ENCODE results near the gene CERK. TPM values are rescaled to one million over a fixed set of nuclear protein-coding genes. Genes with fewer than 3 reads are reported as not detected.

The CERK gene
- total RNA-seq, 1 experiment from 2014 or later: 45.6 TPM

DNA sequence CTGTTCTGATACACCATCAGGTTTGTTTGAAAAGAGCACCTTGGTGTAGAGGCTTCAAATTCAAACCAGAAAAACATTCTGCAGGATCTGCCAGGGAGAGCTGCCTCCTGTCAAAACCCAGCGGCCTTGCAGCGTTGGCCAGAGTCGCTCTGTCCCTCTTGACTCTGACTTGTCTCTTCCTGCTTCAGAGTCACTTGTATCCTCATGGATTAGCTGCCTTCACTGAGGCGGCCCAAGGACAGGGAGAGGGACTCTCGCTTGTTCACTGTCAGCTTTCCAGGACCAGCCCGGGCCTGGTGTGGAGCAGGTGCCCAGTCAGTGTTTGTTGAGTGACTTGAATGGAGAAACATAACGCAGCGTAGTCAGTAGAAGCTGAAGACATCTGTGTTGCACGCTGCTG lies 42.4 kb upstream of the CERK start:
- no peaks in the 10 kb centered on the region for H3K36me3 Mint-ChIP-seq
- POLR2A ChIA-PET: no interaction called here
- TF ChIP-seq, protein P1, sequence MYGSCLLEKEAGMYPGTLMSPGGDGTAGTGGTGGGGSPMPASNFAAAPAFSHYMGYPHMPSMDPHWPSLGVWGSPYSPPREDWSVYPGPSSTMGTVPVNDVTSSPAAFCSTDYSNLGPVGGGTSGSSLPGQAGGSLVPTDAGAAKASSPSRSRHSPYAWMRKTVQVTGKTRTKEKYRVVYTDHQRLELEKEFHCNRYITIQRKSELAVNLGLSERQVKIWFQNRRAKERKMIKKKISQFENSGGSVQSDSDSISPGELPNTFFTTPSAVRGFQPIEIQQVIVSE (CRISPR knock-in tag; IDR thresholded peaks at IDR 0.05; ENCODE audit: borderline replicate concordance): no peak
- TF ChIP-seq JUN (CRISPR knock-in tag; IDR thresholded peaks at IDR 0.05): no peak
- TF ChIP-seq, protein P2, sequence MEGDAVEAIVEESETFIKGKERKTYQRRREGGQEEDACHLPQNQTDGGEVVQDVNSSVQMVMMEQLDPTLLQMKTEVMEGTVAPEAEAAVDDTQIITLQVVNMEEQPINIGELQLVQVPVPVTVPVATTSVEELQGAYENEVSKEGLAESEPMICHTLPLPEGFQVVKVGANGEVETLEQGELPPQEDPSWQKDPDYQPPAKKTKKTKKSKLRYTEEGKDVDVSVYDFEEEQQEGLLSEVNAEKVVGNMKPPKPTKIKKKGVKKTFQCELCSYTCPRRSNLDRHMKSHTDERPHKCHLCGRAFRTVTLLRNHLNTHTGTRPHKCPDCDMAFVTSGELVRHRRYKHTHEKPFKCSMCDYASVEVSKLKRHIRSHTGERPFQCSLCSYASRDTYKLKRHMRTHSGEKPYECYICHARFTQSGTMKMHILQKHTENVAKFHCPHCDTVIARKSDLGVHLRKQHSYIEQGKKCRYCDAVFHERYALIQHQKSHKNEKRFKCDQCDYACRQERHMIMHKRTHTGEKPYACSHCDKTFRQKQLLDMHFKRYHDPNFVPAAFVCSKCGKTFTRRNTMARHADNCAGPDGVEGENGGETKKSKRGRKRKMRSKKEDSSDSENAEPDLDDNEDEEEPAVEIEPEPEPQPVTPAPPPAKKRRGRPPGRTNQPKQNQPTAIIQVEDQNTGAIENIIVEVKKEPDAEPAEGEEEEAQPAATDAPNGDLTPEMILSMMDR (IDR thresholded peaks at IDR 0.05): no peak
- TF ChIP-seq E2F1 (CRISPR knock-in tag; IDR thresholded peaks at IDR 0.05): no peak
- TF ChIP-seq FOXP1 (CRISPR knock-in tag; IDR thresholded peaks at IDR 0.05; ENCODE audit: borderline replicate concordance): no peak
- no peak for TF ChIP-seq ZNF138 (CRISPR knock-in tag; conservative IDR thresholded peaks at IDR 0.05)
- no peak for TF ChIP-seq ZBTB21 (CRISPR knock-in tag; IDR thresholded peaks at IDR 0.05; ENCODE audit: borderline replicate concordance)
- TF ChIP-seq SMAD4 (CRISPR knock-in tag; IDR thresholded peaks at IDR 0.05): no peak
- TF ChIP-seq ZNF396 (CRISPR knock-in tag; IDR thresholded peaks at IDR 0.05; ENCODE audit: borderline replicate concordance): no peak
- TF ChIP-seq STAT6 (CRISPR knock-in tag; conservative IDR thresholded peaks at IDR 0.05; ENCODE audit: low read depth): no peak
- TF ChIP-seq NR2C2 (CRISPR knock-in tag; IDR thresholded peaks at IDR 0.05): no peak
- no peaks in the 10 kb centered on the region for H3K9me3 Mint-ChIP-seq
- no peak for ATAC-seq
- H3K27ac Mint-ChIP-seq: no peak overlapping the region
- no peak overlapping the region for H3K4me3 Mint-ChIP-seq
- DNase-seq (ENCODE audit: low spot score): no peak
- no peaks in the 10 kb centered on the region for H3K27me3 Mint-ChIP-seq (ENCODE audit: low read depth)
- CTCF ChIA-PET: interaction anchor here (0.7 to 2.0 kb wide), 4 partner anchors 17 to 217 kb away, joined by 3 to 10 read pairs (median 6); no protein-coding TSS in a partner anchor
- H3K4me1 Mint-ChIP-seq: no peaks in the 10 kb centered on the region

DNA sequence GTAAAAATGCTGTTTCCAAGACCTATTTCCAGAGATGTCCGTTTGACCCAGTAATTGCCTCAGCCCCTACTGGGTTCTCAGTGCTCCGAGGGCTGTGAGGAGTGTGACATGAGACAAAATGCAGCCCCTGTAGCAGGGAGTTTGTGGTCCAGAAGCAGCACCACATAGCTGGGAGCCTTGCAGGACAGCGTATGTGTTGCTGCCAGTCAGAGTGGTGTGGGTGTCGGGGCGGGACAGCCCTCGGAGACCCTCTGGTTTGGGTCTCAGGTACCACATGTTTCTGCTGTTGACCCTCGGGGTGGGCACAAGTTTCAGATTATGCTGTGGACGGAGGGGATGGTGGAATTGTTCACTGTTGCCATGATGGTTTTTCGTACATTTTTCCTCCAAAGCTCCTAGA lies 41.6 kb upstream of the CERK start:
- ChIA-PET CTCF (interaction anchor here (1.2 to 2.0 kb wide), 2 partner anchors 19 to 24 kb away, joined by 7 to 10 read pairs; no protein-coding TSS in a partner anchor), POLR2A (no interaction called here)
- no peaks in the 10 kb centered on the region for H3K36me3 Mint-ChIP-seq
- H3K4me1 Mint-ChIP-seq: peaks cover 4% of the 10 kb centered on the region
- no peaks in the 10 kb centered on the region for H3K9me3 Mint-ChIP-seq
- H3K4me3 Mint-ChIP-seq: no peak overlapping the region
- DNase-seq (ENCODE audit: low spot score) (no peak), ATAC-seq (no peak)
- no peak overlapping the region; the same call in 1 of the 2 replicates for H3K27ac Mint-ChIP-seq
- H3K27me3 Mint-ChIP-seq (ENCODE audit: low read depth): no peaks in the 10 kb centered on the region
- TF ChIP-seq AR (CRISPR knock-in tag; IDR thresholded peaks at IDR 0.05) (no peak), ZNF138 (CRISPR knock-in tag; conservative IDR thresholded peaks at IDR 0.05) (no peak), GRHL2 (CRISPR knock-in tag; IDR thresholded peaks at IDR 0.05; ENCODE audit: insufficient replicate concordance, severe bottlenecking) (no peak), ATF6 (CRISPR knock-in tag; IDR thresholded peaks at IDR 0.05) (no peak), E2F5 (CRISPR knock-in tag; IDR thresholded peaks at IDR 0.05) (no peak), ZNF317 (CRISPR knock-in tag; IDR thresholded peaks at IDR 0.05; ENCODE audit: borderline replicate concordance, low read depth) (no peak), ZNF423 (CRISPR knock-in tag; IDR thresholded peaks at IDR 0.05) (no peak), EMX1 (CRISPR knock-in tag; IDR thresholded peaks at IDR 0.05) (no peak), JAZF1 (CRISPR knock-in tag; IDR thresholded peaks at IDR 0.05) (no peak), MYBL2 (CRISPR knock-in tag; IDR thresholded peaks at IDR 0.05) (no peak), MXD4 (CRISPR knock-in tag; IDR thresholded peaks at IDR 0.05; ENCODE audit: borderline replicate concordance) (no peak)
- TF ChIP-seq, protein P3, sequence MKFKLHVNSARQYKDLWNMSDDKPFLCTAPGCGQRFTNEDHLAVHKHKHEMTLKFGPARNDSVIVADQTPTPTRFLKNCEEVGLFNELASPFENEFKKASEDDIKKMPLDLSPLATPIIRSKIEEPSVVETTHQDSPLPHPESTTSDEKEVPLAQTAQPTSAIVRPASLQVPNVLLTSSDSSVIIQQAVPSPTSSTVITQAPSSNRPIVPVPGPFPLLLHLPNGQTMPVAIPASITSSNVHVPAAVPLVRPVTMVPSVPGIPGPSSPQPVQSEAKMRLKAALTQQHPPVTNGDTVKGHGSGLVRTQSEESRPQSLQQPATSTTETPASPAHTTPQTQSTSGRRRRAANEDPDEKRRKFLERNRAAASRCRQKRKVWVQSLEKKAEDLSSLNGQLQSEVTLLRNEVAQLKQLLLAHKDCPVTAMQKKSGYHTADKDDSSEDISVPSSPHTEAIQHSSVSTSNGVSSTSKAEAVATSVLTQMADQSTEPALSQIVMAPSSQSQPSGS (CRISPR knock-in tag; IDR thresholded peaks at IDR 0.05; ENCODE audit: borderline replicate concordance, low read depth): no peak

Measured in WTC11 (cell line).